A549 (cell line): ENCODE data around the gene COPS6. TPM values are rescaled to one million over a fixed set of nuclear protein-coding genes. Genes with fewer than 3 reads are reported as not detected.
A peak's percentile ranks its signal among the peaks of the same experiment; 100 is the strongest.

Experiments
- ATAC-seq, 2 experiments: fragments of 200-7000 bp in 1 of 2; fragments of >200 bp in 1 of 2; cut with Nextera tagmentation in 1 of 2; cut with Tn5 transposase in 1 of 2; 3 replicates each; pipeline versions ENCODE4 v1.8.0 to v1.9.1; 2018 to 2020; ENCODE audit warnings: mild to moderate bottlenecking in 1 of 2, moderate library complexity in 1 of 2
- CTCF ChIA-PET: fragments of 300-600 bp; sonication (Branson Sonifier 250); formaldehyde crosslinking; extraction: SDS; loops from one replicate; lab custom pipeline; 2021; ENCODE audit warnings: antibody characterized with exemption, inconsistent platforms; lab: Yijun Ruan, JAX
- POLR2A ChIA-PET: fragments of 350-600 bp; formaldehyde crosslinking; extraction: SDS; loops from one replicate; lab custom pipeline; 2021; ENCODE audit warnings: antibody characterized with exemption, inconsistent platforms; lab: Yijun Ruan, JAX
- DNase-seq, 2 experiments: peaks; one replicate each; pipeline versions ENCODE4 v3.0.0 to v3.0.0-alpha.2; 2011 to 2016; ENCODE audit warnings: low read depth in 1 of 2, low spot score in 1 of 2
- FAIRE-seq: peaks from 2 replicates; lab custom pipeline; 2011; peaks lifted over from hg19 to GRCh38; lab: Jason Lieb, UNC
- H3K27ac ChIP-seq, 2 experiments: fragments of >200 bp; sonication (Bioruptor Twin); formaldehyde crosslinking; 3 replicates each; pipeline ENCODE4 v1.5.1; 2016 to 2017
- H3K4me1 ChIP-seq: fragments of >200 bp; sonication (Bioruptor Twin); formaldehyde crosslinking; 3 replicates; pipeline ENCODE4 v1.6.1; 2016
- H3K4me2 ChIP-seq: fragments of >200 bp; sonication (Bioruptor Twin); formaldehyde crosslinking; 3 replicates; pipeline ENCODE4 v1.6.1; 2016
- H3K4me3 ChIP-seq: fragments of >200 bp; sonication (Bioruptor Twin); formaldehyde crosslinking; 3 replicates; pipeline ENCODE4 v1.5.1; 2016
- H3K9me3 ChIP-seq: fragments of >200 bp; sonication (Bioruptor Twin); formaldehyde crosslinking; 3 replicates; pipeline ENCODE4 v1.6.1; 2016
- ATOH8 ChIP-seq: fragments of 250-450 bp; sonication (Bioruptor Pico); IDR thresholded peaks from 2 replicates; pipeline ENCODE4 v1.5.0; 2020; ENCODE audit warnings: low read depth, mild to moderate bottlenecking, moderate library complexity
- BHLHE40 ChIP-seq: IDR thresholded peaks from 2 replicates; pipeline ENCODE4 v1.6.1; 2012; ENCODE audit warnings: low read depth, low read length, inconsistent platforms
- CEBPB ChIP-seq, 2 experiments: fragments of >200 bp in 1 of 2; sonication (Bioruptor Twin) in 1 of 2; formaldehyde crosslinking in 1 of 2; IDR thresholded peaks; 2 replicates each; pipeline ENCODE4 v1.6.1; 2012 to 2016
- CHD4 ChIP-seq: fragments of 200-600 bp; sonication (generic); IDR thresholded peaks from 2 replicates; pipeline ENCODE4 v1.6.1; 2016; ENCODE audit warnings: antibody characterized with exemption, mild to moderate bottlenecking, borderline replicate concordance
- E2F6 ChIP-seq: IDR thresholded peaks from 2 replicates; pipeline ENCODE4 v1.6.1; 2012; ENCODE audit warnings: low read depth, borderline replicate concordance
- EHF ChIP-seq: fragments of 250-450 bp; sonication (Bioruptor Pico); IDR thresholded peaks from 2 replicates; pipeline ENCODE4 v1.5.0; 2020; ENCODE audit warnings: mild to moderate bottlenecking
- ESRRA ChIP-seq: fragments of 150-350 bp; IDR thresholded peaks from 2 replicates; pipeline ENCODE4 v1.6.1; 2014; ENCODE audit warnings: mild to moderate bottlenecking, low read length, borderline replicate concordance
- FOSL2 ChIP-seq, 2 experiments: fragments of 450-650 bp in 1 of 2; fragments of >200 bp in 1 of 2; sonication (Bioruptor Twin) in 1 of 2; formaldehyde crosslinking; IDR thresholded peaks; 2 replicates each; pipeline versions ENCODE4 v1.5.0 to v1.6.1; 2016 to 2020; ENCODE audit warnings: mild to moderate bottlenecking in 1 of 2, moderate library complexity in 1 of 2
- GATA3 ChIP-seq: IDR thresholded peaks from 2 replicates; pipeline ENCODE4 v1.6.1; 2012; ENCODE audit warnings: borderline replicate concordance
- HDAC2 ChIP-seq: fragments of 200-600 bp; sonication (generic); IDR thresholded peaks from 2 replicates; pipeline ENCODE4 v1.6.1; 2016
- HOXA7 ChIP-seq: fragments of 250-450 bp; sonication (Bioruptor Pico); IDR thresholded peaks from 2 replicates; pipeline ENCODE4 v1.5.0; 2020; ENCODE audit warnings: mild to moderate bottlenecking, moderate library complexity
- HOXB13 ChIP-seq: fragments of 250-450 bp; sonication (Bioruptor Pico); IDR thresholded peaks from 2 replicates; pipeline ENCODE4 v1.5.0; 2020; ENCODE audit warnings: low read depth, mild to moderate bottlenecking, moderate library complexity
- HOXB5 ChIP-seq: fragments of 250-450 bp; sonication (Bioruptor Pico); IDR thresholded peaks from 2 replicates; pipeline ENCODE4 v1.5.0; 2020; ENCODE audit warnings: mild to moderate bottlenecking, moderate library complexity
- JUN ChIP-seq, 2 experiments: fragments of >200 bp; sonication (Bioruptor Twin); formaldehyde crosslinking; IDR thresholded peaks; 2 replicates in 1 of 2; 3 replicates in 1 of 2; pipeline ENCODE4 v1.6.1; 2016 to 2017
- MYC ChIP-seq: IDR thresholded peaks from 2 replicates; pipeline ENCODE4 v1.6.1; 2012; ENCODE audit warnings: mild to moderate bottlenecking, inconsistent platforms, low read length, improper control_type of control experiment, borderline replicate concordance
- NR3C1 ChIP-seq: fragments of >200 bp; sonication (Bioruptor Twin); formaldehyde crosslinking; IDR thresholded peaks from 3 replicates; pipeline ENCODE4 v1.6.1; 2017
- PHF8 ChIP-seq: fragments of 200-600 bp; sonication (generic); IDR thresholded peaks from 2 replicates; pipeline ENCODE4 v1.6.1; 2016; ENCODE audit warnings: low read depth, mild to moderate bottlenecking, antibody characterized with exemption, moderate library complexity, borderline replicate concordance
- POLR2AphosphoS2 ChIP-seq: conservative IDR thresholded peaks from 2 replicates; pipeline ENCODE4 v1.6.1; 2012; ENCODE audit warnings: low read length, improper control_type of control experiment, inconsistent platforms
- RARB ChIP-seq: fragments of 250-450 bp; sonication (Bioruptor Pico); IDR thresholded peaks from 2 replicates; pipeline ENCODE4 v1.8.0; 2021; ENCODE audit warnings: mild to moderate bottlenecking, moderate library complexity
- RCOR1 ChIP-seq: fragments of 150-350 bp; IDR thresholded peaks from 2 replicates; pipeline ENCODE4 v1.6.1; 2014; ENCODE audit warnings: antibody characterized with exemption, low read length, low read depth
- RFX5 ChIP-seq: fragments of 450-650 bp; IDR thresholded peaks from 2 replicates; pipeline ENCODE4 v1.7.1; 2014; ENCODE audit warnings: antibody characterized with exemption, mild to moderate bottlenecking, moderate library complexity
- TFCP2L1 ChIP-seq: fragments of 250-450 bp; sonication (Bioruptor Pico); IDR thresholded peaks from 2 replicates; pipeline ENCODE4 v1.5.0; 2021; ENCODE audit warnings: mild to moderate bottlenecking
- ZC3H11A ChIP-seq: fragments of 450-650 bp; IDR thresholded peaks from 2 replicates; pipeline ENCODE4 v1.6.1; 2014; ENCODE audit warnings: antibody characterized with exemption, mild to moderate bottlenecking
- ZFP36 ChIP-seq: fragments of 450-650 bp; IDR thresholded peaks from 2 replicates; pipeline ENCODE4 v1.6.1; 2014; ENCODE audit warnings: borderline replicate concordance; ENCODE audit not compliant: partially characterized antibody
- WGBS: methylation state at CpG from one replicate; pipeline ENCODE4 v1.1.6; 2017; ENCODE audit errors: missing lambda C conversion rate; 5-methylcytosine and 5-hydroxymethylcytosine counted together
- polyA plus RNA-seq, 4 experiments: library from polyadenylated mRNA; depleted of rRNA in 3 of 4; stranded (reverse); fragments of >200 nt; fragmentation: RNase III in 1 of 4; extraction: RNeasy Plus Mini Kit Qiagen cat#74134 plus additional on column Dnase treatment in 1 of 4; gene quantifications; 2 replicates in 3 of 4; 3 replicates in 1 of 4; pipeline ENCODE4 v1.2.3, GENCODE V29; 2011 to 2017
- TF ChIP-seq, protein P1 (sequence below): fragments of 450-650 bp; IDR thresholded peaks from 2 replicates; pipeline ENCODE4 v1.6.1; 2014; ENCODE audit warnings: antibody characterized with exemption
- TF ChIP-seq, protein P2 (sequence below): IDR thresholded peaks from 2 replicates; pipeline ENCODE4 v1.6.1; 2012
- TF ChIP-seq, protein P3 (sequence below): fragments of >200 bp; sonication (Bioruptor Twin); formaldehyde crosslinking; IDR thresholded peaks from 3 replicates; pipeline ENCODE4 v1.5.1; 2016
- TF ChIP-seq, protein P4 (sequence below): IDR thresholded peaks from 2 replicates; pipeline ENCODE4 v1.6.1; 2012

COPS6 gene
- polyA plus RNA-seq, 2 of the 4 experiments (the other 2 are of a cell fraction) = 192 to 219 TPM

- peak; percentile 91 for TF ChIP-seq TFCP2L1 (CRISPR knock-in tag)
- TF ChIP-seq FOSL2 (IDR thresholded peaks at IDR 0.05) = no peak
- peak; percentile 41 for TF ChIP-seq FOSL2 (CRISPR knock-in tag; IDR thresholded peaks at IDR 0.05)
- peak; percentile 27; the same call in 1 of the 2 replicates for TF ChIP-seq EHF (CRISPR knock-in tag)
- TF ChIP-seq GATA3 = peak; percentile 52
- TF ChIP-seq RCOR1 = no peak
- TF ChIP-seq POLR2AphosphoS2 = no peak
- TF ChIP-seq, protein P1, sequence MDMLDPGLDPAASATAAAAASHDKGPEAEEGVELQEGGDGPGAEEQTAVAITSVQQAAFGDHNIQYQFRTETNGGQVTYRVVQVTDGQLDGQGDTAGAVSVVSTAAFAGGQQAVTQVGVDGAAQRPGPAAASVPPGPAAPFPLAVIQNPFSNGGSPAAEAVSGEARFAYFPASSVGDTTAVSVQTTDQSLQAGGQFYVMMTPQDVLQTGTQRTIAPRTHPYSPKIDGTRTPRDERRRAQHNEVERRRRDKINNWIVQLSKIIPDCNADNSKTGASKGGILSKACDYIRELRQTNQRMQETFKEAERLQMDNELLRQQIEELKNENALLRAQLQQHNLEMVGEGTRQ = 0 out of 2 replicates have a peak, but pooled peaks have one; percentile 2
- TF ChIP-seq RFX5 = peak; percentile 69
- peak; percentile 87 to 91 for TF ChIP-seq JUN (IDR thresholded peaks at IDR 0.05)
- TF ChIP-seq, protein P2, sequence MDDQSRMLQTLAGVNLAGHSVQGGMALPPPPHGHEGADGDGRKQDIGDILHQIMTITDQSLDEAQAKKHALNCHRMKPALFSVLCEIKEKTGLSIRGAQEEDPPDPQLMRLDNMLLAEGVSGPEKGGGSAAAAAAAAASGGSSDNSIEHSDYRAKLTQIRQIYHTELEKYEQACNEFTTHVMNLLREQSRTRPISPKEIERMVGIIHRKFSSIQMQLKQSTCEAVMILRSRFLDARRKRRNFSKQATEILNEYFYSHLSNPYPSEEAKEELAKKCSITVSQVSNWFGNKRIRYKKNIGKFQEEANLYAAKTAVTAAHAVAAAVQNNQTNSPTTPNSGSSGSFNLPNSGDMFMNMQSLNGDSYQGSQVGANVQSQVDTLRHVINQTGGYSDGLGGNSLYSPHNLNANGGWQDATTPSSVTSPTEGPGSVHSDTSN = peak; percentile 93
- peak; percentile 99 for TF ChIP-seq MYC
- no peak; a peak in 1 of 4 replicates for TF ChIP-seq CEBPB (IDR thresholded peaks at IDR 0.05)
- TF ChIP-seq RARB (CRISPR knock-in tag) = no peak; the same call in 1 of the 2 replicates
- TF ChIP-seq E2F6 = peak; percentile 86
- TF ChIP-seq ZC3H11A = no peak
- peak; percentile 49; the same call in 1 of the 2 replicates for TF ChIP-seq PHF8
- 0 out of 2 replicates have a peak, but pooled peaks have one; percentile 24 for TF ChIP-seq HOXA7
Observed at GRCh38 chr7:100100420-100101015, 11.7 kb downstream of the COPS6 start (continued).

DNA sequence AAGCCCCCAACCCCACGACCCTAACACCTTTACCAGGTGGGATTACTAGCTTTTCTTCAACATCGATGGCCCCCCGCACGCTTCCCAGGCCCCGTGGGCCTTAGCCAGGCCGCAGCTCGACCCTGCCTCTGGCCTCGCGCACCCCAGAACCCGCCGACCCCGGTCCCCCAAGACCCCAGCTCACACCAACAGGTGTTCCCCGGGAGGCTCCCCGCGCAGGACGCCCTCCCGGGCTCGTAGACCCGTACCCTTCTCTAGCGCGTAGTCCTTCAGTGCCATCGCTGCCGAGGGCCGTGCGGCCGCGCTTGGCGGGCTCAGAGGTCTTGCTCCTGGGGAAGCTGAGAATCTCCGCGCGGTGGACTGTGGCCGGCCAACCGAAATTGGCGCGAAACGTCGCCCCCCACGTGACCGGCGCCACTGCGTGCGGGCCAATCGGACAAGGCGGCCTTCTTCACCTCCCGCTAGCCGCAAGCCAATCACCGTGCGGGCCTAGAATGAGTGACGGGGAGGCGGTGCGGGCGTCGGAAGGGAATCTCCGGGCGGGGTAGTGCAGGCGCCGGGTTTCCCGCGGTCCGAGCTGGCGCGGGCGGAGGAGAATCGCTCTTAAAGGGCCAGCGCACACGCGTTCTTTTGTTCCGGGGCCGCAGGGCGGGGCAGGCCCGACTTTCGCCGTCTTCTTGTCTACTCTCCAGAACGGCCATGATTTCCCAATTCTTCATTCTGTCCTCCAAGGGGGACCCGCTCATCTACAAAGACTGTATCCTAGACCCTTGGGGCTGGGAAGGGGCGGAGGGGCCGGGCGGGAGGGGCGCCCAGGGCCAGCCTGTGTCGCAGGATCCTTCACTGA, 12.5 kb downstream of the COPS6 start, which contains the start of the genes AP4M1 and MCM7:
TSS of gene AP4M1 (plus strand) at position 628 of the 847 bp plus-strand sequence. CDS start at position 700, 72 bp downstream.
TSS of gene MCM7 (minus strand) at position 382 of the 847 bp plus-strand sequence. CDS start at position 279, 103 bp downstream.
- Histone ChIP-seq H3K27ac (peak within 1 kb of the TSS; percentile 94 to 100), H3K4me3 (peak within 1 kb of the TSS; percentile 98), H3K4me2 (peak within 1 kb of the TSS; percentile 85), H3K9me3 (no peaks in the 10 kb centered on the region), H3K4me1 (peaks cover 18% of the 10 kb centered on the region)
- ChIA-PET CTCF (interaction anchor here (0.6 to 3.9 kb wide), 6 partner anchors 11 to 489 kb away, joined by 3 to 33 read pairs (median 4); partner anchors contain the start of gene COPS6), POLR2A (interaction anchor here (0.6 to 3.0 kb wide), 19 partner anchors 8 to 692 kb away, joined by 3 to 46 read pairs (median 6); partner anchors contain the start of genes BUD31, COPS6, LAMTOR4 and MBLAC1)
- ATAC-seq = peak; percentile 89 to 91
- DNase-seq = peak; percentile 97 to 100
- under 1% methylated on average over 45 of the region's 80 CpGs for WGBS
- no peak for FAIRE-seq
- TF ChIP-seq, protein P1 = peak; percentile 98
- peak; percentile 74; the same call in 1 of the 2 replicates for TF ChIP-seq RFX5
- TF ChIP-seq PHF8 = peak; percentile 23; the same call in 1 of the 2 replicates
- peak; percentile 31; the same call in 1 of the 2 replicates for TF ChIP-seq BHLHE40
- TF ChIP-seq, protein P3, sequence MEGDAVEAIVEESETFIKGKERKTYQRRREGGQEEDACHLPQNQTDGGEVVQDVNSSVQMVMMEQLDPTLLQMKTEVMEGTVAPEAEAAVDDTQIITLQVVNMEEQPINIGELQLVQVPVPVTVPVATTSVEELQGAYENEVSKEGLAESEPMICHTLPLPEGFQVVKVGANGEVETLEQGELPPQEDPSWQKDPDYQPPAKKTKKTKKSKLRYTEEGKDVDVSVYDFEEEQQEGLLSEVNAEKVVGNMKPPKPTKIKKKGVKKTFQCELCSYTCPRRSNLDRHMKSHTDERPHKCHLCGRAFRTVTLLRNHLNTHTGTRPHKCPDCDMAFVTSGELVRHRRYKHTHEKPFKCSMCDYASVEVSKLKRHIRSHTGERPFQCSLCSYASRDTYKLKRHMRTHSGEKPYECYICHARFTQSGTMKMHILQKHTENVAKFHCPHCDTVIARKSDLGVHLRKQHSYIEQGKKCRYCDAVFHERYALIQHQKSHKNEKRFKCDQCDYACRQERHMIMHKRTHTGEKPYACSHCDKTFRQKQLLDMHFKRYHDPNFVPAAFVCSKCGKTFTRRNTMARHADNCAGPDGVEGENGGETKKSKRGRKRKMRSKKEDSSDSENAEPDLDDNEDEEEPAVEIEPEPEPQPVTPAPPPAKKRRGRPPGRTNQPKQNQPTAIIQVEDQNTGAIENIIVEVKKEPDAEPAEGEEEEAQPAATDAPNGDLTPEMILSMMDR = no peak
- peak; percentile 66 for TF ChIP-seq EHF (CRISPR knock-in tag)
- TF ChIP-seq HOXB13 (CRISPR knock-in tag) = peak; percentile 69; the same call in 1 of the 2 replicates
- TF ChIP-seq HDAC2 = 0 out of 2 replicates have a peak, but pooled peaks have one; percentile 58
- TF ChIP-seq CHD4 = no peak
- peak; percentile 52 to 84; a peak in 4 of 5 replicates for TF ChIP-seq JUN (IDR thresholded peaks at IDR 0.05)
- TF ChIP-seq GATA3 = peak; percentile 33; the same call in 1 of the 2 replicates
- peak; percentile 57; the same call in 1 of the 2 replicates for TF ChIP-seq ATOH8 (CRISPR knock-in tag)
- TF ChIP-seq HOXA7 = peak; percentile 57
- peak; percentile 10 to 32; a peak in 1 of 4 replicates for TF ChIP-seq CEBPB (IDR thresholded peaks at IDR 0.05)
- no peak for TF ChIP-seq ZFP36
- no peak for TF ChIP-seq NR3C1
- TF ChIP-seq HOXB5 = peak; percentile 76
- no peak for TF ChIP-seq ESRRA
- TF ChIP-seq, protein P4, sequence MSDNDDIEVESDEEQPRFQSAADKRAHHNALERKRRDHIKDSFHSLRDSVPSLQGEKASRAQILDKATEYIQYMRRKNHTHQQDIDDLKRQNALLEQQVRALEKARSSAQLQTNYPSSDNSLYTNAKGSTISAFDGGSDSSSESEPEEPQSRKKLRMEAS = peak; percentile 92
